GM21576 (cell line): Measurements from ENCODE around the gene RYR3.
"Not testable (repeated sequence)": the region's sequence is repeated elsewhere in the genome, so short reads cannot be mapped to it uniquely, and the experiment has no call there.

Source experiments
- ATAC-seq: cut with Tn5 transposase; IDR thresholded peaks from one replicate; pipeline ENCODE4 v1.9.1; 2021; ENCODE audit warnings: mild to moderate bottlenecking, moderate library complexity; ENCODE audit not compliant: unreplicated experiment

The RYR3 gene

DNA sequence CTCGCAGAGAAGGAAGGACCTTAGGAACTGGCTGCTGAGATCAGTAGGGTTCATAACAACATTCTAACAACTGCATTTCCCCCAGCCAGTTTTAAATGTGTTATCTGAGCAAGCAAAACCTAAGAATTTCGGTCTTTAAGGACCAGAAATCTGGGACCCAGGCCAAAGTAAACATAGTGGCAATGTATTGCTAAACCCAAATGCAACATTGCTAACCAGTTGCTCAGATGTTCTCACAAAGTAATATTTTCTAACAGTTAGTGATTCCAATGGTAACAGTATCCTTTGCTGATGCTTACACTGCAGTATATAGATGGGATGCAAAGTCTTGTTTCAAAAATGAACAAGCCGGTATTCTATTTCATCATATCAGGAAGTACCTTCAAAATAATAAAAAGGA is 254.3 kb downstream of the RYR3 start:
- ATAC-seq, result no peak

DNA sequence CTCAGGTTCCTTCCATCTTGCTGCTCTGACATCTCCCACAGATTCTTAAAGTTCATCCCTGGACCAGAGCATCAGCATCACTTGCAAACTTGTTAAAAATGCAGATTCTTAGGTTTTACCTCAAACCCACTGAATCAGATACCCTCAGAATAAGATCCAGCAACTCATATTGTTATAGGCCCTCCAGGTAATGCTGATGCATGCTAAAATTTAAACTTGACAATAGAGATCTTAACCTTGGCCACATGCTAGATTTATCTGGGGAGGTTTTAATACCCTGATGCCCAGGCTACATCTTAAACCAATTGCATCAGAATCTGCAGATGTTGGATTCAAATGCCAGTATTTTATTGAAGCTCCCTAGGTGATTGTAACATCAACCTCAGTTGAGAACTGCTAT is 256.9 kb downstream of the RYR3 start:
- no peak for ATAC-seq

DNA sequence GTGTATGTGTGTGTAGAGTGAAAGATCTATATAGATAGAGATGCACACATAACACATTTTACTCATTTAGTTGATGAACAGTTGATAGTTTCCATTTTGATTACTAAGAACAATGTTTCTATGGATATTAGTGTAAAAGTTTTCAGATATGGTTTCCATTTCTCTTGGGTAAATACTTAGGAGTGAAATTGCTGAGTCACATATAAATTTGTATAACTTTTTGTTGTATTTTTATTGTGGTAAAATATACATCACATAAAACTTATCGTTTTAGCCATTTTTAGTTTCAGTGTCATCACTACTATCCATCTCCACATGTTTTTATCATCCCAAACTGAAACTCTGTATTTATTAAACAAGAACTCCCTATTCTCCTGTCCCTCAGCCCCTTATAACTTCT is 258.3 kb downstream of the RYR3 start:
- no peak for ATAC-seq

DNA sequence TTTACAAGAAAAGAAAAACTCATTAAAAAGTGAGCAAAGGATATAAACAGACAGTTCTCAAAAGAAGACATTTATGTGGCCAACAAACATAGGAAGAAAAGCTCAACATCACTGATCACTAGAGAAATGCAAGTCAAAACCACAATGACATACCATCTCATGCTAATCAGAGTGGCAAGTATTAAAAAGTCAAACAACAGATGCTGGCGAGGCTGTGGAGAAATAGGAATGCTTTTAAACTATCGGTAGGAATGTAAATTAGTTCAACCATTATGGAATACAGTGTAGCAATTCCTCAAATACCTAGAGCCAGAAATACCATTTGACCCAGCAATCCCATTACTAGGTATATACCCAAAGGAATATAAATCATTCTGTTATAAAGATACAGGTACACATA is 267.1 kb downstream of the RYR3 start:
- not testable (repeated sequence) for ATAC-seq

DNA sequence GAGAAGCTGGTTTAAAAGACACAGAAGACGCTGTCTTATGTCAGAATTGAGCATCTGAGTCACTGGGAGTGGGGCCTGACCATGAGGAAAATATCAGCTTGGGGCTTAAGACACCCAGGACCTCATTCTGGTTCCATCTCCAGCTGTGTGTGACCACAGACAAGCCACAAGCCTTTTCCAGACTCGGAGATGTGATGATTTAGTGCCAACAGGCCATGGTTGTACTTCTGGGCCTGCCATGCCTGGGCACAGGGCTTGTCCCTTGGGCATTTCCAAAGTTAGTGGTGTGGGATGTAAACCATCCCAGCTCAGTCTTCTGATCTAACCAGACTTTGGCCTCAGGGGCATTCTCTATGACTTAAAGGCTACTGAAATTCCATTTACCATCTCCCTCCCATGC is 269.8 kb downstream of the RYR3 start:
- ATAC-seq, result no peak

DNA sequence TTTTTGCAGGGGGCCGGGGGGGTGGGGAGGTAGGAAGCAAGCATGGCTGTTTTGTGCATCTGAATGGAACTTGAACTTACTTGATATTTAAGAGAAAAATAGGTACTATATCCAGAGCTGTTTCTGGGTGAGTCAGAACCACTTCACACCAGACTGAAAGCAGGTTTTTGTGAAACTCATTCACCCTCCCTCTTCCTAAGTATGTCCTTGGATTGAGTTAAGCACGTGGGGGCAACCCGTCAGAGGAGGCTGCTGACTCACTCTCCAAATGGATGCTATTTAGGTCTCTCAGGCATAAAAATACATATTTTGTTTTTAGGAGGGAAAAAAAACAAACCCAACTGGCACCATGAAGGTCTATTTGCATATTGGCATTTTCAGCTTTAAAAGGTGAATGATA is 270.3 kb downstream of the RYR3 start:
- ATAC-seq, result no peak

DNA sequence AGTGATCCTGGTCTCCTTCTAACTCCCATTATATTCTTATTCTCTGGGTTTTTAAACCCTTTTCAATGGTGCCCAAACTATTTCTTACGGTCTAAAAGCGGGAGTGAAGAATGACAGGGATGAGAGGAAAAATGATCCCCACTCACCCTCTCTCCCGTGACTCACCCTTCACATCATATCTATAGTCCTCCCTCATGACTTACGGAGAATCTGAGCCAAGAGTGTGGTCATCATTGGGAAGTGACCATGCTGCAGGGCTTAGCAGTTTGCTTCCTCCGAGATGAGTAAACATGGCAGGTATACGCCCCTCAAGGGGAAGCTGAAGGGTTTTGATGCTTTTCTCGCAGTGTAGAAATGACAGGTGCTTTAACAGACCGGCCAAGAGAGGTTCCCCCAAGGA is 274.0 kb downstream of the RYR3 start:
- ATAC-seq, result no peak

DNA sequence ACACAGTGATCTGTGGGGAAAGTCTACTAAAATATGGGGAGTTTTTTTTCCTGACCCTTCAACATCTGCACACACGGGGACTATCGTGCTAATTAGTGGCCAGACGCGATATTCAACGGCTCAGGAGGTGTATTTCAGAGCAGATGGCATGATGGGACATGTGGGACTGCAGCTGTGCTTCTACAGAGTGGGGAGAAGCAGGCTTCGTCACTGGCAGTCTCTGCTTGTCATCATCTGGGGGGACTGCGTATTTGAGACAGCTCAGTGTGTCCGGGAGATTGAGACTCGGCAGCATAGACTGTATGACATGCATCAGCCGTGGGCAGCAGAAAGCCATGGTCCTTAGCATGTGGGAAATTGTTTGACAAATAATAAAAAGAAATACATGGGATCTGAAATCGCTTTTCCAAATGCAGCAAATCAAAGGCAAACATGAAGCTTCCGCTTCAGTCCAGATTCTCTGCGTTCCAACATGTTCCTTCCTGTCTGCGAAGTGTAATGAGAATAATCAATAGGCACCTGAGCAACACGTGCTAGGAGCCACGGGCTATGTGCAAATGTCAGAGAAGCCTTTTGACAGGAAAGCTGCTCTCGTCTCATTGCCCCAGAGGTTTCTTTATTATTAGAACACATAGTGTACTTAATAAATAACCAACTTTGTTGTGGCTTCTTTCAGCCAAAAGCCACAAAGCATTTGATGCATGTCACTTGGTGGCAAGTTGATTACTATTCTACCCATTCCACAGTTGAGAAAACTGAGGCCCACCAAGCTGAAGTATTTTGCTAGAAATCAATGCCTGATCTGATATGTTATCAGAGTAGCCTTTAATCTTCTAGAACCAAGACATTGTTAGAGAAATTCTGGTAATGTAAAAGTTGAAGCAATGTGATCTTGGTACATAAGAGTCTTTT is 276.3 kb downstream of the RYR3 start:
- ATAC-seq, result no peak

DNA sequence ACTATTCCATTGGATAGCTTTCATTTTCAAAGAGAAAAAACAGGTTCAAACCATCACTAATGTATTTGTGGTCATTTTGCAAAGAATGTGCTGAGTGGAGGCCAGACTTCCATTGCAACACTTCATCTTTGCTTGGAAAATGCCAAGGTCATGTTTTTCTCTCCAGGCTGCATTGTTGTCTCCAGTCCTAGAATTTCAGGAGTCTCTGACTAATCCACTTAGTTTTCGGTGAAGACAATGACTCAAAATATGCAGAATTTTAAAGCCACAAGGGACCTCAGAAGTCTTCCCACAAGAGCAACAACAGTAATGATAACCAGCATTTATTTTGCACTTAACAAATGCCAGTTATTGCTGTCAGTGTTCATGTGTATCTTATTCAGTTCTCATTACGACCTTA is 277.0 kb downstream of the RYR3 start:
- ATAC-seq, result no peak

DNA sequence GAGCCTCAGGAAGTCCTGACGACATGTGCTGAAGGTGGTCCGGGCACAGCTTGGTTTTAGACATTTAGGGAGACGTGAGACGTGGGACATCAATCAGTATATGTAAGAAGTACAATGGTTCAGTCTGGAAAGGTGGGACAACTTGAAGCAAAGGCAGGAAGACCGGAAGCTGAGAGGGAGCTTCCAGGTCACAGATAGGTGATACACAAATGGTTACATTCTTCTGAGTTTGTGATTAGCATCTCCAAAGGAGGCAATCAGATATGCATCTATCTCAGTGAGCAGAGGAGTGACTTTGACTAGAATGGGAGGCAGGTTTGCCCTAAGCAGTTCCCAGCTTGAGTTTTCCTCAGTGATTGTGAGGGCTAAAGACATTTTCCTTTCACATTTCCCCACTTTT is 282.1 kb downstream of the RYR3 start:
- ATAC-seq, result no peak

DNA sequence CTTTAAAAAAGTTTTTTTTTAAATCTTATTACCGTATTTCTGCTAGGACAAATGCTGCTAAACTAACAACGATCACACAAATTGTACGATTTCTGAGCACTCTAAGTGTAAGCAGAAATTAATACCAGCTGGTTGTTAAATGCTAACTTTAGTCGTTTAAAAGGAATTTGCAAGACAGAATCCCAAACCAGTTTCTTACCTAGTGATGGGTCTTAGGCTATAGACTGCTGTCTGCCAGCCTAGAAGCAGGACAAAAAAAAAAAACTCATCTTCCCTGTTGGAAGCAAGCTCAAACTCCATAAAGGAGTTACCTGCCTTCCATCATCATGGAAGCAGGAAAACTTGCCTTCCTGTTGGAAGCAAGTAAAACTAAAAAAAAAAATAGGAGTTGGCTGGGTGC is 287.6 kb downstream of the RYR3 start:
- ATAC-seq, result not testable (repeated sequence)

DNA sequence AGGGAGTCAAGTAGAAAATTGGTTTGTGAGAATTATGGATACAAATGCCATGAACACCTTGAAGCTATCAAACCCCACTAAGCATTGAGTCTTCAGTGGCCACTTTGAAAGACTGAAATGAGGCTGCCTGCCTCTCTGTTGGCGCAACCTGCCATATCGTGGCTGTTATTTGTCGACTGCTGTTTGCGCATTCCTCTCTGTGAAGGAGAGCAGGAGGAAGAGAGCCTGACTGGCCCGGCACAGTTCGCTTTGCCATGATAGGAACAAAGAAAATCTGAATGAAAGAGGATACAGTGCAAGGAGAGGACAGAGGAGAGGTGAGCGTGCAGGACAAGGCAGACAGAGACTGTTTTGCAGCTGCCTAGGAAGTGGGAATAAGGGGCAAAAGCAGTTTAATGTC is 289.4 kb downstream of the RYR3 start:
- ATAC-seq, result no peak

DNA sequence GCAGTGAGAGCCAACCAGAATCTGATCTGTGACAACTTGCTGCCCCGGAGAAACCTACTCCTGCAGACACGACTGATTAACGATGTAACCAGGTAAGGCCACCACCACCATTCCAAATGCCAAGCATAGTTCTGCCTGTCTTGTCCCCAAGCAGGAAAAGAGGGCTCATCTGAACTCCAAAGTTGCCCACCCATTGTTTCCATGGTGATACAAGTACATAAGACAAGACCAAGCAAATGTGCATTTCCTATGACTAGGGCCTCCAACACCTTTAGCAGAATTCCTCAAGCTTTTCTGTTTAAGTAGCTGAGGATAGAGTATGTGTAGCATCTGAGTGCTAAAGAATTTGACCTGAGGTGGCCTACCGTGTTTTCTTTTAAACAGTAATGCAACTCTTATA is 290.7 kb downstream of the RYR3 start:
- no peak for ATAC-seq

DNA sequence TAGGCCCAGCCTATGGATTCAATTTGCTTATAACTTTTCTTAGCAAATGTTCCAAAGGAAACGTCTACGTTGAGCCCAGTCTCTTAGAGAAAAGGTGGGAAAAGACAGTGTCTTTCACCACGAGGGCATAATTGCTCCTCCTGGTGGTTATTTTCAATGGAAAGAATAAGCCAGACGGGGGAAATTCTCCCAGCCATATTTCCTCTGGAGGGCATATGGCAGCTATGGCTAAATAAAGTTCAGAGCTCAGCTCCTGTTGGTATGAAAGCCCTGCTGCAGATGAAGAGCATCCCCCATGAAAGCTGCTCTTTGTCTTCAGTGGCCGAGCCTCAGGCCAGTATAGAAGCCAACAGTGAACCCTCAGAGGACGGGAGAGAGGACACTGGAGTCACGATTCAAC is 297.9 kb downstream of the RYR3 start:
- ATAC-seq, result no peak

DNA sequence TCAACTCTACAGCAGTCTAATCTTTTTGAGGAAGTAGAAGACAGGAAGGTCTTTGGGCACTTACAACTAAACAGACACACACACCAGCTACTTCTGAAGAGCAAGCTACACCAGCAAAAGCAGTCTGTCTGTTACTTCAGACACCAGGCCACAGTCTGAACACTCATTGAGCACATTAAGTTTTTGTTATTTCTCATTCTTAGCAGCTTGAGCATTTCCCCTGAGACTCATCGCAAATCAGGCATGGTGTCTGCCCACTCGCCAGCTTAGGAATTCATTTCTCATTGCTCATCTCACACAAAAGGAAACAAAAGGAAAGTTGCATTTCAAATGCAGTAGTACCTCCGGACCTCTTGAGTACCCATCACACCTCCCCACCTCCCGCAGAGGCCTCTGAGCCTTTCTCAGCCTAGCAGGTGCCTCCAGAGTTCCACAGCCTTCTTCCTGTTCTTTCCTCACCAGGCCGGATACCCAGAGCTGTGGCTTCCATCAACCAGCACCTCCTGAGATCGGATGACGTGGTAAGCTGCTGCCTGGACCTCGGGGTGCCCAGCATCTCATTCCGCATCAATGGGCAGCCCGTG is 302.0 kb downstream of the RYR3 start:
- ATAC-seq, result no peak

DNA sequence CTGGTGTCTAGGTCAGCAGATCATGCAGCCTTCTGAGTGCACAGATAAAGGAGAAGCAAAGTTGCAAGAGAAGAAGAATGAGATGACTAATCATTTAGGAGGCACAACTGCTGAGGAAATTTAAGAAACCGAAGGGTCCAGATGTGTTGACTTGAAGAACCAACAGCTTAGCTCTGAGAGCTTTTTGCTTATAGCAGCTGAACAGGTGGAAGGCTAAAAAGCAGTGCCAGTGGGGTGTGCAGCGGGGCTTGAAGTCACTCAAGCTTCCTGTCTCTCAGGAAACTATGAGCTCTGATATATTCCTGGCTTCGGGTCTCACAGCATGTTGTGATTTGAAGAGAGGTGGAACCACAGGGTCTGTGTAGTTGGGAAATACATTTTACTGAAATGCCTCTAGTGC is 305.7 kb downstream of the RYR3 start:
- no peak for ATAC-seq

DNA sequence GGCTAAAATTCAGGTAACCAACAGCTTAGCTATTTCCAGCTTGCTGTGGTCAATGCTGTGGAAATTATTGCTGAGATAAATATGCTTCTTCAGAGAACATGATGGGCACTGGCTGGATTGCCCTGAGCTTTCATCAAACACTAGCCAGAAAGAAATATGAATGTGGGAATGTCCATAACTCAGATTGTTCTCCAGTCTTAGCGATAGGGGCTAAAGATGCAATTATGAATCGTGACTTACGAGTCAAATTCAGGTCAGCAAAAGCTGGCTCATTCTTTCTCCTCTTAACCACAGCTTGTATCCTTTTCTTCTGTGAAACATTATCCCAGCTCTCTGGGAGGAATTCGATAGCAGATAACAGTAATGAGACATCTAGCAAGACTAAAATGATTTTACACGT is 307.6 kb downstream of the RYR3 start:
- no peak for ATAC-seq

DNA sequence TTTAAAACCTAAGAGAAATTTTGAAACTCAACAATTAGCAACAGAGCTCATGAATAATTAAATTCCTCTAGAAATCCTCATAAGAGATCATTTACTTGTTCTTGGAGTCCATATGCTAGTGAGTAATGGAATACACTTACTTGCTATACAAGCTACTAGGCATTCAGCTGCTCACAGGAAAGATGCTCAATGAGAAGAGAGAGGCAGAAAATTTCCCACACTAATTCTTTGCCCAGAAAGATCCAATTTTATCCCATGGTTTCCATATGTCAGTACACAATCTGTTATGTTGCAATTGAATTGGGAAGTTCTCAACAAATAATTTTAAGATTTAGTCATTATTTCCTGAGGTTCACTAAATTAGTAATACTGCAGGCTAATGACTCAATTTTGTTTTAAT is 310.4 kb downstream of the RYR3 start:
- ATAC-seq, result no peak

DNA sequence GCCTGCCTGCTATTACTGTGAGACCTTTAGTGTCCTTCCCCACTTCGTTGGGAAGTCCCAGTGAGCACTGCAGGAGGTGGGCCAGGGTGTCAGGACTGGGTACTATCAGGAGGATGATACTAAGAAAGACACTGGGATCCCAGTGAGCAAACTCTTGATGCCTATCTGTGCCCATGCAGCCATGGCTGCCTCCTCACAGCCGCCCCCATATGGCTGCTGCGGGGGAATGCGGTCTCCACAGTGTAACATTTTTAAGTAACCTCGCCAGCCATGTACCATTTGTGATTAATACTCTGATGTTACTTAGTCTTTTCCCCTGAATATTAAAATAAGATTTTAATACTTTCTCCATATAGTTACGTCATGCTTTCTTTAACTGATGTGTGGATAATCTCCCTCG is 312.2 kb downstream of the RYR3 start:
- no peak for ATAC-seq

DNA sequence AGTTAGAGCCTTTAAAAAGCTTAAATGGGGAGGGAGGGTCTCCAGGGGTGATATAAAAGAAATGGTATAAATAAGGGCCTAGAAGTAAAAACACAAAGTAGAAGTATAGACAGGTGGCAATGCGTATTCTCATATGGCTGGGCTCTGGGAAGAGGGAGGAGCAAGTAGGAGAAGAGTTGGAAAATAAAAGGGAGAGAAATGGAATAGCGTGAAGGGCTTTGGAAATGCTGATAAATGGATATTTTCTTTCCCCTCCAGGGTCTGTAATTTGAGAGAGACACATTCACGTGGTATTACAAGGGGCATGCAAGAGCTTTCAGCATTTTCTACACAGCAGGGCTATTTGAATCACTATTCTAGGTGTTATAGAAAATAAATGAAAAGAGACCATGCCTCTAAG is 313.7 kb downstream of the RYR3 start:
- ATAC-seq, result no peak

DNA sequence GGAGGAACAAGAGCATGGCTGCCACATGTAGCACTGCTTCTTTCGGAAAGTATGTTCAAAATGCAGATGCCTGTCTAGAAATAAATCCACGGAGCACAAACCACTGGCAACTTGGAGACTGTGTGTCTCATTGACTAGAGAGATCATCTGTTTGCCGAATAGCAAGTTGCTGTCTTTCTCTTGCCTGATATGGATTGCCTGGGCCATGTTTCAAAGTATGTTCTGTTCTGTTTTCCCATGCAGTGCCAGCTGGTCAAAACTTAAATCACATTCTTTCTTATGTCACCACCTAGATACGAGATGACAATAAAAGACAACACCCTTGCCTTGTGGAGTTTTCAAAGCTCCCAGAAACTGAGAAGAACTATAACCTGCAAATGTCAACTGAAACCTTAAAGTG is 318.9 kb downstream of the RYR3 start:
- no peak for ATAC-seq

DNA sequence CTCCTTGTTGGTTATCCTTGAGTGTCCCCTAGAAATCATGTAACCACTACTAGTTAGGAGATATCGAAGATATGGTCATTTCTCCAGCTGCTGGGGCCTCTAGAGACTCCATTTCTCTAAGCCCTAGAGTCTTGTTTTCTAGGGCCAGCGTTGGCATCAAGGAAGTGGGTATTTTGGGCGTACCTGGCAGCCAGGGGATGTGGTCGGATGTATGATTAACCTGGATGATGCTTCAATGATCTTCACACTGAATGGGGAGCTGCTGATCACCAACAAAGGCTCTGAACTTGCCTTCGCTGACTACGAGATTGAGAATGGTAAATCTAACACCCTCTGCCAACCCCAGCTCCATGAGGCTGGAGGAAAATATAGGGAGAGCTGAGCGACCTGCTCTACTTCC is 325.5 kb downstream of the RYR3 start:
- ATAC-seq, result no peak

DNA sequence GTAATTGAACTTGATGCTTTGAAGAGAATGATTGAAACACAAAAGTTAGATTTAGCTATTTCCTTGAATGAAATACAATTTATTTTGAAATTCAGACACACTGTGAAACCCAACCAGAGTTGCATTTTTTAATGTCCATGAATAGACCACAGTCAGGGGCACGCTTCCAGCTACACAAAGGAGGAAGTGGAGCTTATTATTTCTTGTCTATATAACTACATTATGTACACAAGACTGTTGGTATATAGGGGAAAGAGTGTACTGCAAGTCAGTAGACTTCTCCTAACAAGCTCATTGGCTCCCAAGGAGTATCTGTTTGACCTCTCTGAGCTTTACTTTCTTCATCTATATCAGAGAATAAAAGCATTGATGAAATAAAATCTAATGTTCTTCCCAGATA is 326.2 kb downstream of the RYR3 start:
- ATAC-seq, result no peak
